Parietal lobe (tissue), 1 donor: ENCODE results near the gene PLIN5. TPM values are rescaled to one million over a fixed set of nuclear protein-coding genes. Genes with fewer than 3 reads are reported as not detected.

ENCODE experiments used
- total RNA-seq: library from RNA; depleted of rRNA; stranded (reverse); fragments of >200 nt; gene quantifications from one replicate; pipeline ENCODE4 v1.2.3, GENCODE V29; 2014

PLIN5 gene, protein sequence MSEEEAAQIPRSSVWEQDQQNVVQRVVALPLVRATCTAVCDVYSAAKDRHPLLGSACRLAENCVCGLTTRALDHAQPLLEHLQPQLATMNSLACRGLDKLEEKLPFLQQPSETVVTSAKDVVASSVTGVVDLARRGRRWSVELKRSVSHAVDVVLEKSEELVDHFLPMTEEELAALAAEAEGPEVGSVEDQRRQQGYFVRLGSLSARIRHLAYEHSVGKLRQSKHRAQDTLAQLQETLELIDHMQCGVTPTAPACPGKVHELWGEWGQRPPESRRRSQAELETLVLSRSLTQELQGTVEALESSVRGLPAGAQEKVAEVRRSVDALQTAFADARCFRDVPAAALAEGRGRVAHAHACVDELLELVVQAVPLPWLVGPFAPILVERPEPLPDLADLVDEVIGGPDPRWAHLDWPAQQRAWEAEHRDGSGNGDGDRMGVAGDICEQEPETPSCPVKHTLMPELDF
- 3.8 TPM for total RNA-seq

DNA sequence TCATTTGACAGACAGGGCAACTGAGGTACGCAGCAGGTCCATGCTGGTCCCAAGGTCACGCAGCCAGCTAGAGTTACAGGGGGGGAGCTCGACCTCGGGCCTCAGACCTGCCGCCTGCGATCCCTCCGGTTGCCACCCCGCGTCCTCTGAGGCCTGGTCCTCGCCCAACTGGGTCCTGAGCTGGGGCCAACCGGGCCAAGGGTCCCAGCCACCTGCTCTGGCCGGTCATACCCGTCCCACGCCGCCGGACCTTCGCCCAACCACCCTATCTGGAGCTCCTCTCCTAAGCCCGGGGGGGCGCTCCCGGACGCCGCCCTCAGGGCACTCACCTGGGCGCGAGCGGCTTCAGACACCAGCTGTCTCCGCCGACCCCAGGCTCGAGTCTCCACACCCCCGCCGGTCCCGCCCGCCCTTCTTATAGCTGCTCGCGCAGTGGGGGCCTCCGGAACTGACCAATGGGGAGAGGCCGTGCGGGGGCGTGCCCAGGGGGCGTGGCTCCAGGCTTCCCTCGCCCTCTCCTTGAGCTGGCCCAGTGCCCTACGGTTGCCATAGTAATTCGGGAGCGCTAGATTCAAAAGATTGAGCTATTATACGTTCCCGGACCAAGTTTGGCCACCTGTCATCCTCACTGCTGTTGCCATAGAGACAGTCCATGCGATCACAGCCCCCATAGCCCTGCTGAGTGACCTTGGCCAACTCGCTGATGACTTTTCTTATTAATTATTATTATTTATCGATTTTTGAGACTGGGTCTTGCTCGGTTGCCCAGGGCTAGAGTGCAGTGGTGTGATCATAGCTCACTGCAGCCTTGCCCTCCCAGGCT lies at the start of gene PLIN5:
TSS of gene PLIN5 (minus strand) at position 389 of the 823 bp plus-strand sequence. CDS start 1,150 bp downstream, outside the sequence.

DNA sequence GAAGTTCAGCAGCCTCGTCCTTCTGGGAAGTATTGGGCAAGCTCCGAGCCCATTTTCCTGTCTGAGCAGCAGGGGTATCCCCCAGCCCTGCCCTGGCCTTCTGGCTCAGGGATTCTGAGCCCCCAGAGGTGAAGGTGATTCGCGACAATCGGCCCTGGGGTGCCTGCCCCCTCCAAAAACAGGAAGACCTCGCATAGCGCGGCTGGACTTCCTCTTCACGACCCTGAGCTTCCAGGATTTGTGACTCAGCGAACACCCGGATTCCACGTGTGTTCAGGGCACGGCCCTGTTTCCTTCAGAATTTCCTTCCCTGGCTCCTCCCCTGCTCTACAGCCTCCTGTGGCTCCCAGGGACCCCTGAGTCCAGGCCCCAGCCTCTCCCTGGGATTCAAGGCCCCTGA lies 24.5 kb upstream of the PLIN5 start, which contains the start of gene SEMA6B:
TSS of gene SEMA6B (minus strand) at position 116 of the 400 bp plus-strand sequence. CDS start 1,227 bp downstream, outside the sequence.

DNA sequence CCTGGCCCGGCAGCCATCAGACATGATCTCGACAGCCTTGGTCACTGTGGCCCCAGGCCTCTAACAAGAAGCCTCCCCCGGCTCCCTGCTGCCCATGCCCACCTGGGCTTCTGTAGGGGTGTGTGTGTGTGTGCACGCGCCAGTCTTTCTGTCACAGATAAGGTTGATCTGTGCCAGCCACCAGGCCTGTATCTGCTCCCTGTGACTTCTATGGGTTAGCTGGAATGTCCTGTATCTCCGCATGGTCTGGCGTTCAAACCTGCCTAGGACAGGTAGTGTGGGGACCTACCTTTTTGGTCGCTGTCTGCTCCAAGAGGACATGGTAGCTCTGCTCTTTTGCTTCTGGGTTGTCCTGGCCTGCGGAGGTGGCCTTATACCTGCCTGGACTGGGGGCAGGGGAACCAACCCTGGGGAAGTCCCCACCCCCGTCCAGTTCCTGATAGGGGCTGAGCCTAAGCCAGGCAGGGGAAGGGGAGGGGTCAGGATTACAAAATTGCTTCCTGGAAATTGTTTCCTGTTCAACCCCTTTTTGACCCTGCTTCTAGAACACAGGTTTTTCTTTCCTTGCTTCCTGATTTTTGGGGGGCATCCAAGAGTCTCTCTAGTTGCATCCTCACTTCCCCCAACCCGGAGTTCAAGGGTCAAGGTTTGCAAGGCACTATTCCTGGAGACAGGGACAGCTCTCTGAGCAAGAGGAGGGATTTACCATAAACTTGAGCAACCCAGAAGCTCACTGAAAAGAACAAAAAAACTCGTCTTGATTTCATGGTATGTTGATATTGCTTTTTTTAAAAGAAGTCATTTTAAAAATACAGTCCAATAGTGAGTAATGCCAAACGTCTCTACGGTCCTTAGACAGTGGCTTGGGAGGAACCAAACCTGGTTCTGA lies 4.9 kb upstream of the PLIN5 start, which contains the start of gene LRG1:
TSS of gene LRG1 (minus strand) at position 344 of the 889 bp plus-strand sequence. CDS start at position 321, 23 bp downstream.

DNA sequence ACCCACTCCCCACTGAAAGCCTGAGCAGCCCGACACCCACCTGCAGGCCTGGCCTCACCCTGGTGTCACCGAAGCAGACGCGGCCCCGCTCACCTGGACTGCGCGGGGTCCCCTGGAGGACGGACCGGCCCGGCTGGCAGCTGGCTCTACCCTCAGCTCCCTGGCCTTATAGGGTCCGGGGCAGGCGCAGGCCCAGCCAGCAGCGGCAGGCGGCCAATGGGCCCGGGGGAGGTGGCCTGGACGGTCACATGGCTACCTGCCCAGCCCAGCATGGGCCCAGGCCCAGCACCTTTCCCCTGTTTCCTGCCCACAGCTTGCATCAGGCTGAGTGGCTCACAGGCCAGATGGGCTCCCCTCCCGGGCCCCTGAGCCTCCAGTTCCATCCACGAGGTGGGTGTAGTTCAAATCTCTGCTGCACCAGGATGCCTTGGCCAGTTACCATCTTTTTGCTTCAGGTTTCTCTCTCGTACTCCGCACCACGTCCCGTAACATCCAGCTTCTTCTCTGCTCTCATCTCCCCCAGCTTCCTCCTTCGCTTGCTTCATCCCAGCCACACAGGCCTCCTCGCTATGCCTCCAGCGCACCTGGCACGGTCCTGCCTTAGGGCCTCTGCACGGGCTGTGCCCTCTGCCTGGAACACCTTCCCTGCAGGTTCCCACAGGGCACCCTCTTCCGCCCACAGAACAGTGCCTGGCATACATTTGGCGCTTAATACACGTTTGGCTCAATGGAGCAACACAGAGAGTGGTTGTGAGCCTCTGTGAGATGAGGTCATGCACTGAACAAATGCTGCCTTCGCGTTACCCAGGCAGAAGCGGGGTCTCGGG lies 16.5 kb downstream of the PLIN5 start, which contains the start of gene PLIN4:
TSS of gene PLIN4 (minus strand) at position 142 of the 827 bp plus-strand sequence. CDS start 214 bp downstream, outside the sequence.

Other genes with a start within 250 kb of the PLIN5 start
- 0.31 TPM for gene TMIGD2, start 232.8 kb downstream of the PLIN5 start, total RNA-seq
- 53.2 TPM for gene FSD1, start 230.6 kb downstream of the PLIN5 start, total RNA-seq
- gene STAP2, start 196.4 kb downstream of the PLIN5 start, total RNA-seq, result 1.3 TPM
- 16.6 TPM for gene MPND, start 191.7 kb downstream of the PLIN5 start, total RNA-seq
- 22.8 TPM for gene SH3GL1, start 134.7 kb downstream of the PLIN5 start, total RNA-seq
- 8.5 TPM for gene CHAF1A, start 132.6 kb downstream of the PLIN5 start, total RNA-seq
- gene UBXN6, start 77.4 kb downstream of the PLIN5 start, total RNA-seq, result 52.6 TPM
- gene HDGFL2, start 62.9 kb downstream of the PLIN5 start, total RNA-seq, result 44.1 TPM
- gene PLIN4, start 16.7 kb downstream of the PLIN5 start, total RNA-seq, result 0.63 TPM
- 0.63 TPM for gene LRG1, start 4.8 kb upstream of the PLIN5 start, total RNA-seq
- 36.9 TPM for gene SEMA6B, start 24.5 kb upstream of the PLIN5 start, total RNA-seq
- 6.9 TPM for gene TNFAIP8L1, start 104.3 kb upstream of the PLIN5 start, total RNA-seq
- gene MYDGF, start 135.1 kb upstream of the PLIN5 start, total RNA-seq, result 28.8 TPM
- 12.5 TPM for gene DPP9, start 188.6 kb upstream of the PLIN5 start, total RNA-seq